Subcutaneous adipose tissue (tissue), 4 donors: ENCODE measurements around the gene PLEKHM3. TPM values are rescaled to one million over a fixed set of nuclear protein-coding genes. Genes with fewer than 3 reads are reported as not detected.

Source experiments
- total RNA-seq, 4 donors: library from RNA; depleted of rRNA; stranded (reverse); fragments of >200 nt; gene quantifications; one replicate each; pipeline ENCODE4 v1.1.0, GENCODE V29; 2016
- TF ChIP-seq, protein P1 (sequence below): fragments of 450-650 bp; IDR thresholded peaks from one replicate; pipeline ENCODE4 v1.5.1; 2016; ENCODE audit warnings: low read depth, mild to moderate bottlenecking, control low read depth, antibody characterized with exemption, moderate library complexity

Gene PLEKHM3
- total RNA-seq, 4 donors from 2014 or later: 24.6 to 36.0 (median 26.2) TPM

DNA sequence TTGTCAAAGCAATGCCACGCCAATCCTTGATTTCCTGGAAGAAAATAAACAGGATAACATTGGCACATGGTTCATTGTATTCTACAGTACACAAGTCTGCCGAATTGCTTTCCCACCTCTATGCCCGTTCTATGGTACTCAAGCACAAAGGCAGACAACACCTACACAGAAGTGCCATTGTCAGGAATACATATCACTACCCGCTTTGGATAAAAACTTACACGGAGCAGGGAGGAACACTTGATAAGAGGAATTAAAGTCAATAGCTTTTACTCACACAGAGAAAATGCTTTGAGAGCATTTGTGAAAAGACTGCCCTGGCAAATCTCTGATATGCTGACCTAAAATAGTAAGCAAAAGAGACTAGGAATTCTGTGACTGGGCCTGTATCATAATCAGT is 23.4 kb downstream of the PLEKHM3 start:
- TF ChIP-seq, protein P1, sequence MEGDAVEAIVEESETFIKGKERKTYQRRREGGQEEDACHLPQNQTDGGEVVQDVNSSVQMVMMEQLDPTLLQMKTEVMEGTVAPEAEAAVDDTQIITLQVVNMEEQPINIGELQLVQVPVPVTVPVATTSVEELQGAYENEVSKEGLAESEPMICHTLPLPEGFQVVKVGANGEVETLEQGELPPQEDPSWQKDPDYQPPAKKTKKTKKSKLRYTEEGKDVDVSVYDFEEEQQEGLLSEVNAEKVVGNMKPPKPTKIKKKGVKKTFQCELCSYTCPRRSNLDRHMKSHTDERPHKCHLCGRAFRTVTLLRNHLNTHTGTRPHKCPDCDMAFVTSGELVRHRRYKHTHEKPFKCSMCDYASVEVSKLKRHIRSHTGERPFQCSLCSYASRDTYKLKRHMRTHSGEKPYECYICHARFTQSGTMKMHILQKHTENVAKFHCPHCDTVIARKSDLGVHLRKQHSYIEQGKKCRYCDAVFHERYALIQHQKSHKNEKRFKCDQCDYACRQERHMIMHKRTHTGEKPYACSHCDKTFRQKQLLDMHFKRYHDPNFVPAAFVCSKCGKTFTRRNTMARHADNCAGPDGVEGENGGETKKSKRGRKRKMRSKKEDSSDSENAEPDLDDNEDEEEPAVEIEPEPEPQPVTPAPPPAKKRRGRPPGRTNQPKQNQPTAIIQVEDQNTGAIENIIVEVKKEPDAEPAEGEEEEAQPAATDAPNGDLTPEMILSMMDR: no peak

DNA sequence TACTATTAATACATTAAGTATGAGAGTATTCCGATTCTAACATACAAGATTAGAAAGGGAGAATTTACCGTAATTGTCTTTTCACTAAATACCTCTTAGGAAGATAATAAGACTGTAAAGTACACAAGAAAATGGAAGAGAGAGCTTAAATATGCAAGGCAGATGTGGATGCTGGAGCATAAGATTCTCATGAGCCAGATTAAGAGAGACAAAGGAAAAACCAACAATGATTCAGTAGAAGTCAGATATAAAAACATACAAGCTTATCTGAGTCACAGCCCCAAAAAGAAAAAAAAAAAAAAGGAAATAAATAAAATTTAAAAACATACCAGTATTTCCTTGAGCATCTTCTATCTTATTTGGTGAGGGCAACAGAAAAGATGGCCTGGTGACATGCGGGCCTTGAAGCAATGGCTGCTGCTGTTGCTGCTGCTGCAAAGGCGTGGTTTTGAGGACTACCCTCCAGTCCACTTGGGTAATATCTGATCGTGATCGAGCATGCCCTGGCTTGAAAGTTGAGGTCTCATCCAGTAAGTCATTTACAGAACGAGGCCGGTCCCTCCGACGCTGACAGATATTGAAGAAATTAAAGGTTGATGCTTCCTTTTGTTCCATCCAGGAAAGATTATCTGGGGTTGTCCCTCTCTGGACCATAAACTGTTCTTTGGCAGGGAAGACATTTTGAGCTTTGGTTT is 24.5 kb downstream of the PLEKHM3 start:
- TF ChIP-seq, protein P1: no peak

DNA sequence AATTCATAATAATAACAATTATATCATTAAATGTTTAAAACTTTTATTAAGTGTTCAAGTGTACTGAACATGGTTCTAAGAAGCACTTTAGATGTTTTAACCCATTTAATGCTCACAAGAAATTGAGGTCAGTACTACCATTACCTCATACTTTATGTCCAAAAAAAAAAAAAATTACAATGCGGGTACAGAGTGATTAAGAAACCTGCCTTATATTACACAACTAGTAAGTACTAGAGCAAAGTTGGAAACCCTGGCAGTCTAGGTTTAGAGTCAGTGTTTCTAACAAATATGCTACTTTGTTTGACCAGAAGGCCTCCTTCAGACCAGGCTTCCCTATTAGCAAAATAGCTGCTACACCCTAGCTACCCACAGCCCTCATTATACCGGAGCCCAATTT is 28.5 kb downstream of the PLEKHM3 start:
- TF ChIP-seq, protein P1: no peak

DNA sequence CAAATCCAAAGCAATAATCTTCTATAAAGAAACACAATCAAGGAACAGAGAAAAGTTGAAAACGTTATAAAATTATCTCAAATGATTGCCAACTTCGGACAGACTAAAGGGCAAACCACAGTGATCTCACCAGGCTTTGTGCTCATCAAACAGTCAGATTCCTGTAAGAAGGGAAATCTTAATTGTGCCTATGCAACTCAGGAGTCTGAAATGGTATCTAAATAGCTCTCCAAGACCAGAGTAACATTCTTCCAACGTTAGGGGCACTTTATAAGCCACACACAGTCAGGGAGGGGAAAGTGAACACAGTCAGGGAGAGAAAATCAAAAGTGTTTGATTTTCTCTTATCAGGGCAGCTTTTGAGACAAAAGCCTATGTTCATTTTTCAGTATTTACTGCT is 29.4 kb downstream of the PLEKHM3 start:
- TF ChIP-seq, protein P1: no peak

- TF ChIP-seq, protein P1: no peak
Measured at GRCh38 chr2:207993151-207993763, 32.1 kb downstream of the PLEKHM3 start.

DNA sequence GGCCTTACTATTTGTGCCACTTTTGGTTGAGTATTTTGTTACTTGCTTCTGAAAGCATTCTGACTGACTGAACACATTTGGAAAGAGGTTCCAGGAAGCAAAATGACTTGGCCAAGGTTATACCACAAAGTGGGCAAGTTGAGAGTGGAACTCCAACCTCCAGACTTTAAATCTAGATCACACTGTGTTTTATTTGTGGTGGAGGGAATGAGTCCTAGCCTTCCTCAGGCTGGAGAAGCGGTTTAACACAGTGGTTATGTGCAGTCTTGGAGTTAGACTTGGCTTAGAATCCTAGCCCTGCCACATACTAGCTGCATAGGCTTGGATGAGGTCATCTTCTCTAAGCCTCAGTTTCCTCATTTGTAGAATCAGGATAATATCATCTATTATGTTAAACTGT is 33.4 kb downstream of the PLEKHM3 start:
- TF ChIP-seq, protein P1: no peak

- TF ChIP-seq, protein P1: no peak
Measured at GRCh38 chr2:207990784-207991183, 34.5 kb downstream of the PLEKHM3 start.
